G401.6 (cell line): Measurements from ENCODE around the gene ONECUT3.
"Not testable (repeated sequence)": the region's sequence is repeated elsewhere in the genome, so short reads cannot be mapped to it uniquely, and the experiment has no call there.

Experiments
- FAIRE-seq: peaks from 2 replicates; lab custom pipeline; 2012; peaks lifted over from hg19 to GRCh38; lab: Jason Lieb, UNC

Gene ONECUT3

DNA sequence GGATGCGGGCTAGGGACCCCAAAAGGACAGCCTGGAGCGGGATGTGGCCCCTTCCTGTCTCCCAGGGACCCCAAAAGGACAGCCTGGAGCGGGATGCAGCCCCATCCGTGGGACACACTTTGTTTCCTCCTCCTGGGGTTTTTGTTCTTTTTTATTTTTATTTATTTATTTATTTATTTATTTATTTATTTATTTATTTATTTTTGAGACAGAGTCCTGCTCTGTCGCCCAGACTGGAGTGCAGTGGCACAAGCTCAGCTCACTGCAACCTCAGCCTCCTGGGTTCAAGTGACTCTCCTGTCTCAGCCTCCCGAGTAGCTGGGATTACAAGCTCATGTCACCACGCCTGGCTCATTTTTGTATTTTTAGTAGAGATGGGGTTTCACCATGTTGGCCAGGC is 44.0 kb downstream of the ONECUT3 start:
- not testable (repeated sequence) for FAIRE-seq

DNA sequence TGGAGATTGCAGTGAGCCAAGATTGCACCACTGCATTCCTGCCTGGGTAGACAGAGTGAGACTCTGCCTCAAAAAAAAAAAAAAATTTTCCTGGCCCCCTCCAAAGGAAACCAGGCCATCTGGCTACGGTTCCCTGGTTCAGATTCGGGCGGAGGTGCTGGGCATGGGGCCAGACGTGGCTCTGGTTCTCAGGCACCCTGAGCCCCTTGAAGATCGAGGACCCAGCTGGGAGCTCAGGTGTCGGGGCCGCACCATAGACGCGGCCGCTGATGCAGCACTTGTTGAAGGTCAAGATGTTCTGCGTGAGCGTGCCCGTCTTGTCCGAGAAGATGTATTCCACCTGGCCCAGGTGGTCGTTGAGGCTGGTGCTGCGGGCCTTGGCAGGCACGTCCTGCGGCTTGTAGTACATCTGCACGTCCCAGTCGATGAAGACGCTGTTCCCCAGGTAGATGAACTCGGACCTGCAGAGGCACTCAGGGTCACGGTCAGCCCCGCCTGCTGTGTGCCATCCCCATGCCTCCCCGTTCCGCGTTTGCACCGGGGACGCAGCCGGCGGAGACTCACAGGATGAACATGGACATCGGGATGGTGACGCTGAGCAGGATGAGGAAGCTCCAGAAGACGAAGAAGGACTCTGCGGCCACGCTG is 46.5 kb downstream of the ONECUT3 start:
- no peak for FAIRE-seq

DNA sequence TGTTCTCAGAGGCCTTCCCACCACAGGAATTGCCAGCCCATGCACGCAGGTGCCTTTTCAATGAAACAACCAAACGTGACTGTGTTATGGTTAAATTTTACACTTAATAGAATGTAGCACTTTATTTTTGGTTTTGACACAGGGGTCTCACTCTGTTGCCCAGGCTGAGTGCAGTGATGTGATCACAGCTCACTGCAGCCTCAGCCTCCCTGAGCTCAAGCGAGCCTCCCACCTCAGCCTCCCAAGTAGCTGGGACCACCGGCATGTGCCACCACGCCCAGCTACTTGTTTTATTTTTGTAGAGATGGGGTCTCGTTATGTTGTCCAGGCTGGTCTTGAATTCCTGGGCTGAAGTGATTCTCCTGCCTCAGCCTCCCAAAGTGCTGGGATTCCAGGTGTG is 51.6 kb downstream of the ONECUT3 start:
- FAIRE-seq, result no peak

DNA sequence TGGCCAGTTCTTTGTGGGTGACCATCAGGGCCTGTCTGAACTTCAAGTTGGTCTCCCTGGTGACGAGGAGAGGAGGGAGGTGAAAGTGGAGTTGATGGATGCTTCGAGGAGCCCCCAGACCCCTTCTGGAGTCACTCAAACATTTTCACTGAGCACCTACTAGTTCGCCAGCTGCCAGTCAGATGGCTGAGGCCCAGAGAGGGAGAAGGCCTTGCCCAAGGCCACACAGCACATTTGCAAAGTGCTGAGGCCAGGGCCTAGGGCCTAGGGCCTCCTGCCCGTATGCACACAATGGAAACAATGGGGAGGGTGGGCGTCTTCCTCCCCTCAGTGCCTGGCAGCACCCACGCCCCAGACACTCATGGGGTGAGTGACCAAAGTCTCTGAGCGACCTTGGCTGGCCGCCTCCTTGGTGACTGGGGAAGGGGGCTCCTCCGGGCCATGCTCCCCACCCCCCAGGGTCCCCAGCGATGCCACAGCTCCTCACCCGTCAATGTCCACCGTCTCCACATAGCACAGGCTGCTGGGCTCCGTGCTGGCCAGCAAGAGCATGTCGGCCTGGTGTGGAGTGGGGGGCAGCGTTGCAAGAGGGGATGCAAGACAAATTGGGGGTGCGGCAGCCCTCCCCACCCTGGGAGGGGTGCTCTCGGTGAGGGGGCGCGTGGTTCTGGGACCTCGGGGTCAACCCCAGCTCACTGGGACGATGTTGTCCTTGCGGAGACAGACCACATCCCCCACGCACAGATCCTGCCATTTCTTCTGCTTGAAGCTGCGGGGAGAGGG is 52.3 kb downstream of the ONECUT3 start:
- FAIRE-seq, result no peak

DNA sequence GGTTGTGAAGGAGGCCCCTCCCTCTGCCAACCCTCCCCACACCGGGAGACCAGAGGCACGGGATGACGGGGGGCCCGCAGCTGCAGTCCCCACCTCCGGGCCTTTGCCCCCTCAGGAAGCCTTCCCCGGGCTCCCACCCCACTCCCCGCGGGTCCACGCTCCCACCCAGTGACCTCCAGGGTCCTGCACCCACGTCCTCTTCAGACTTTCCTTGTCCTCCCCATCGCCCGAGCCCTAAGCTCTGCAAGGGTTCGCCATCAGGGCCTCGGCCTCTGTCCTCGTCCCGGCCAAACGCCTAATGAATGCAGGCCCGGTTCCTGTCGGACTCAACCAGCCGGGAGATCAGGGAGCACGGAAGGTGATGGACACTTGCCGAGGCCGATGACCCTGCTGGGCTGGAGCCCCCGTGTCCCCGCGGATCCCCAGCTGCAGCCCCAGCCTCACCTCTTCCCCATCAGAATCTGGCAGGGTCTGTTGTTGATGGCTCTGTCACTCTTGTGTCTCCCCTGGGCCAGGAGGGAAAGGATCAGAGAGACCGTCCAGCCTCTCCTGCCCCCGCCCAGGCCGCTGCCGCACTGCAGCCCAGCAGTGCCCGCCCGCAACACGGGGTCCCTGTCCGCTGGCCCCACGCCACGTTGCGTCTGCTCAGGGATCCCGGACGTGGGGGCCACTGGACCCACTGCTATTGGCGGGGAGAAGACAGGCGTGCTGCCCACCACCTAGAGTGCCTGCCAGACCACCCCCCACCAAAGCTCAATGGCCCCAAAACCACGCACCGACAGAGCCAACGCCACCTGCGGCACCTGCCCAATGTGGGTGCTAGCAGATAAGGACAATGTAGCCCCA is 53.1 kb downstream of the ONECUT3 start:
- no peak for FAIRE-seq

DNA sequence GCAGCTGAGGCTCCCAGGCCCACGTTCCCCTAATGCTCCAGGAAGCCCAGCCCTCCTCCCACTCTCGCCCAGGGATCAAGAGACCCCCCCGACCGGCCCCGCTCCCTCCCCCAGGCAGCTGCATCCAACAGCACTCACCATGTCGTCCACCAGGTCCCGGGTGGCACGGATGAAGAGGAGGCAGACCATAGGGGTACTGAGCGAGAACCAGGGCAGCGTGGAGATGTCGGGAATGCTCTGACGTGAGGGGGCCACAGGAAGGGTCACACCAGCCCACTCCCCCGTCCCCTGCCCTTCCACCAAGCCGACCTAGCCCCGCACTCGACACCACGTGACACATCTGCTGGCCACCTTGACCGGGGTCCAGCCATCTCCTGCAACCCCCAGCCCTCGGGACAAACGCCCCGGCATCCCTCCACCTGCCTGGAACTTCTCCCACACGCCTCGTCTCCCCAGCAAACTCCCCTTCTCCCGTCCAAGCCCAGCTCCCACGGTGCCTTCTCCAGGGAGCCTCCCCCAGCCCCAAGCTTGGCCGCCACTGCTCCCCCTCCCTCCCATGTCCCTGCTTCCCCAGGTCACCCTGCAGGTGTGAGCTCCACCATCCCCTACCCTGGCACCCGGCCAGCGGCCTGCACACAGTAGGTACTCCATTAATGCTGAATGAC is 53.9 kb downstream of the ONECUT3 start:
- FAIRE-seq, result no peak

DNA sequence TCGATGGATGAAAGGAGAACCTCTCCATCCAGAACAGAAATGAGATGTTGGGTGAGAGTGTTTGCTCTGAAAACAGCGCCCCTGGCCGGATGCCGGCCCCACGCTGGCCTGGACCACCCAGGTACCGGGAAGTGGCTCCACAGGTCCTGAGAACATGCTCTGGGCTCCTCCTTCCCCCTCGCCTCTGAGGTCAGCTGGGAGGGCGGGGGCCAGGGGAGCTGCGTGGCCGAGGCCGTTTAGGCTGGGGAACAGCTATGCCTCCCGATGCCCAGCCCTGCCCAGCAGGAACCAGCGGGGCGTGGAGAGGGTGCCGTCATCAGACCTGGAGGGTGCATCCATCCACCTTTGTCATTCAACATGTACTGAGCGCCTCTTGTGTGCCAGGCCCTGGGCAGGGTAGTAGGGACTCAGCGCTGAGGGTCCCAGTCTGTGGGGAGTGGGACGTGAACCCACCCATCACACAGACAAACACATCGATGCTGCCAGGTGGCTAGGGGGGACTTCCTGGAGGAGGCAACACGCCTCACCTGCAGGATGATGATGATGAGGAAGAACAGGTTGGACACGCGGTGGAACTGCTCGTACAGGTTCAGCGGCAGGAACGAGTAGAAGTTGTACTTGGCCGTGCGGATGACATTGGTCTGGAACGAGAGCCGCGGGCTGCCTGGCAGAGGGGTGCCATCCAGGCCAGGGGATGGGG is 54.5 kb downstream of the ONECUT3 start:
- FAIRE-seq, result no peak

DNA sequence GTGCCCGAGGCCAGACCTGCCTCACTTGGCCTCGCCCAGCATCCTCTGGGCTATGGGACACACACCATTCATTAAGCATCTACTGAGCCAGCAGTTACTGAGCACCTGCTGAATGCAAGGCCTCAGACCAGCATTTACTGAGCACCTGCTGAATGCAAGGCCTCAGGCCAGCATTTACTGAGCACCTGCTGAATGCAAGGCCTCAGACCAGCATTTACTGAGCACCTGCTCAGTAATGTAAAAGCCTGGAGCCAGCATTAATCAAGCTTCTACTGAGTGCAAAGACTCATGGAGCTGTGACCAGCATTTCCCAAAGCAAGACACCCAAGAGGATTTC is 55.1 kb downstream of the ONECUT3 start:
- FAIRE-seq, result no peak

DNA sequence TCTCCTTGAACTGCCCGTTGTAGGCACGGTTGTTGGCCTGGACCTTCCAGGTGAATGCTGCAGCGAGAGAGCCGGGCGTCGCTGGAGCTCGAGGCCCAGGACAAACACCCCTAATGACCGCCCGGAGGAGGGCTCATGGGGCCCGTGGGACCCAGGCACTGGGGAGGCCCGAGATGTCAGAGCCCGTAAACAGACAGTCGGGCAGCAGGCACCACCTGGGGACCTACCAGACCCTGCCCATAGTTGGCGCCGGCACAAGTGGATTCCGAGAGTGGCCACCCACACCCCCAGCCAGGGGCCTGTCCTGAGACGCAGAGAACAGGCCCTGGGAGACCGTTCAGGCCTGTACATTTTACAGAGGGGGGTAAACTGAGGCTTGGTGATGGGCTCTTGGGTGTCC is 56.4 kb downstream of the ONECUT3 start:
- FAIRE-seq, result no peak

DNA sequence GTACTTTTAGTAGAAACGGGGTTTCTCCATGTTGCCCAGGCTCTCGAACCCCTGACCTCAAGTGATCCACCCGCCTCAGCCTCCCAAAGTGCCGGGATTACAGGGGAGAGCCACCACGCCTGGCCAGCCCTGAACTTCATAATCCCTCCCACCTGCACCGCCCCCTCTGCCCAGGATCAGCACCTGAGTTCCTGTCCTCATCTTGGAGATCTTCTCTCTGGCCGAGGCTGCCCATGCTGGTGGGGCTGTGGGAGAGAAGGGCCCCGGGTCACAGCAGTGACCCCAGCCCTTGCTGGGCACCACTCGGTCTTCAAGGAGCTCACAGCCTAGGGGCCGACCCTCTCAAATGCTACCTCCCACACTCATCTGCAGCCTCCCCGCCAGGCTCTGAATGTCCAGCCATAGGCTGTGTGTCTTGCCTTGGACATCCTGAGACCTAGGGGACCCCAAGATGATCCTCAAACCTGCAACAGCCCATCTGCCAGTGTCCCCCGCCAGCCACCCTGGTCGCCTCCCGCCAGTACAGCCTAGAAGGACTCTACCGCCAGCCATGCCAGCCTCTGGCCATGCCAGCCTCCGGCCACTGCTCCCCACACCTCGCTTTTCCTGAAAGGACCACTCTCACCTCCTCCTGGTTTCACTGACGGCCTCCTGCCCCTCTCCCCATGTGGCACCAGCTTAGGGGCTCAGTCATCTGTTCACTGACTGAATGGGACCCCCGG is 57.3 kb downstream of the ONECUT3 start:
- no peak for FAIRE-seq

DNA sequence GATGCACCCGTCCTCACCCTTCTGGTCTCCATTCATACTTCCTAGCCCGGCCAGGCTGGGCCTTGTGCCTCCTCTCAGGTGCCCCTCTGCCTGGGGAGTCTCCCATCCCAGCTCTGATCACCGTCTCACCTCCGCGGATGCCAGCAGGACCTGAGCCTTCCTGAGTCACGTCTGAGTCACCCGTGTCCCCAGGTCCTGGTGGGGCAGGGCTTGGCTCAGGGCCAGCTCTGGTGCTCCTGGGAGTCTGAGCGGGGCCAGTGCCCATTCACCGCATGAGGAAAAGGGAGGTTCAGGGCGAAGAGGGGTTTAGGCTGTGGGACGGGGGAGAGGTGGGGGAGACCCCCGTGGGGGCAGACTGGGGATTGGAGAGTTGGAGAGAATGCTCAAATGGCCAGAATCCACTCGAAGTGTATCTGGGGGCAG is 58.2 kb downstream of the ONECUT3 start:
- FAIRE-seq, result no peak

DNA sequence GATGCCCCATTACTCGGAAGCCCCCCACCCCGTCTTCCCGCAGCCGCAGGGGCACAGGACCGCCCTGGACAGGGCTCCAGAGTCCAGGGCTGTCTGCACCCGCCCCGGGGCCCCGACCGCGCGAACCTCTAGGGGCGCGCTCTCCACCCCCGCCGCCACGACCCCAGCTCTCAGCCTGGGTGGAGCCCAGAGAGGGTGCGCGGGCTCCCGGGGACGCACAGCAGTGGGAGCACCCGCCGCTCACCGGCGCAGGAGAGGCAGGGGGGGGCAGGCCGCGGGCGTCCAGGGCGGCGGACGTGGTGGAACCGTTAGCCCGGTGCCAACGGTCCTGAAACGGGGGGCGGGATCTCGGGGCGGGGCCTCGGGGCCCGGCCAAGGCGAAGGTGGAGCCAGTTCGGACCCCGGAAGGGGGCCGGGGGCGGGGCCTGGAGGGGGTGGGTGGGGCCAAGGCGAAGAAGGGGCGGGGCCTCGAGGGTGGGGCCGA is 58.7 kb downstream of the ONECUT3 start, which contains the start of gene ATP8B3:
Gene ATP8B3, minus strand, starts transcription at position 335 of the 484 bp plus-strand sequence. CDS start 540 bp downstream, outside the sequence.
- FAIRE-seq, result no peak

DNA sequence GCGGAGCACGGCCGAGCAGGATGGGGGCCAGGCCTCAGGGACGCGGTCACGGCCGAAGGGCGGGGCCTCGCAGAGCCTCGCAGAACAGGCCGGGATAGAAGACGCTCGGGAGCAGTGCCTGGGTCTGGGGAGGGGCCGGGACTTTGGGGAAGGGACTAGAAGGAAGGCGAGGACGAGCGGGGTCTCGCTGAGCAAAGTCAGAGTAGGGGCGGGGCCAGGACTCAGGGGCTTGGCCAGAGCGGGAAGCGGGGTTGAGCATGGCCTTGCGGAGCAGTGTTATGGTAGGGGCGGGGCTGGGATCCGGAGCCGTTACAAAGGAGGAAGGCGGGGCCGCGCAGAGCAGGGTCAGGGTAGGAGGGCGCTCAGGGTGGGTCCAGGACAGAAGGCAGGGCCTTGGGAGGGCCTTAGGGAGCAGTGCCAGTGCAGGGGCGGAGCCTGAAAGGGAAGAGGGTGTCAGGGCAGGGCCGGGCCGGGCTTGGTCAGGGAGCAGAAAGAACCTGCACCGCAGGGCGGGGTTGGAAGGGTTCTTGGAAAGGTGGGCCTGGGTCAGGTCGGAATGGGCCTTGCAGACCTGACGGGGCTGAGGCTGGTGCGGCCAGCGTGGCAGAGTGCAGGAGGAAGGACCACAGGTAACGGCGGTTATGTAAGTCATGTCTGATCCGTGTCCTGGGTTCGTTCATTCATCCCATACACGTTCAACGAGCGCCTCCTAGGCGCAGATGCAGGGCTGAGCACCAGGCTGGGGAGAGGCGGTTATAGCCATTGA is 59.3 kb downstream of the ONECUT3 start:
- FAIRE-seq, result peak; percentile 98

DNA sequence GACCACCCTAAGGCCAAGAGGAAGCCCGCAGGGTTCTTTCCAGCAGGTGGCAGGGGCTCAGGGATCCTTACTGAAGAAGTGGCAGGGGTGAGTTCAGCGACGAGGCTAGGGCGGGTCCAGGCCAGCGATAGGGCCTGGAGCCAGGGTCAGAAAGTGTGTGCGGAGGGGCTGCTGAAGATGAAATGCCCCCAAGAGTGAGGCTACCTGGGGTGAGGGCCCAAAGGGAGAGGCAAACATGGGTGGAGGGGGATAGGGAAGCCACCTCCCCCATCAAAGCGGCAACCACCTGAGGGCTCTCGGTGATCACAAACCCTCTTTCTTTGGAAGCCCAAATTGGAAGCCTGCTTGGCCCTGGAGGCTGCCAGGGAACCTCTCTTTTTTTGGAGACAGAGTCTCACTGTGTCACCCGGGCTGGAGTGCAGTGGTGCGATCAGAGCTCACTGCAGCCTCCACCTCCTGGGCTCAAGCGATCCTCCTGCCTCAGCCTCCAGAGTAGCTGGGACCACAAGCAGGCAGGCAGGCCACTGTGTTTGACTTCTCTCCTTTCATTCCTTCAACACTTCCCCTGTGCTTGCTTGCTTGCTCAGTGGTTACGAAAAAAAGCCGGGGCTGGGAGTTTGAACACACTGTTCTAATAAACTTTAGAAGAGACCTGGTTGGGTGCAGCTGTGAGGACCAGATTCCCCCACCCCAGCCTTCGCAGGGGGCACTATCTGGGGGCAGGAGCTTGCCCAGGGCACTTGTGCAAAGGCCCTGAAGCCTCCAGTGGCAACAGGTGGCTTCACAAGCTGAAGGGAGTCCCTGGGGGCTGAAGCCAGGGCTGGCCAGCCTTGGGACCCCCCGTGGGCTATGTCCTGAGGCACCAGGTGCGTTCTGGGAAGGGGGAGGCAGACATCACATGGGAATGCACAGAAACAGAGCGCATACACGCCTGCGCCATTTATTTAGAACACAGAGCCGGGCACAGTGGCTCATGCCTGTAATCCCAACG is 60.2 kb downstream of the ONECUT3 start:
- FAIRE-seq, result no peak

DNA sequence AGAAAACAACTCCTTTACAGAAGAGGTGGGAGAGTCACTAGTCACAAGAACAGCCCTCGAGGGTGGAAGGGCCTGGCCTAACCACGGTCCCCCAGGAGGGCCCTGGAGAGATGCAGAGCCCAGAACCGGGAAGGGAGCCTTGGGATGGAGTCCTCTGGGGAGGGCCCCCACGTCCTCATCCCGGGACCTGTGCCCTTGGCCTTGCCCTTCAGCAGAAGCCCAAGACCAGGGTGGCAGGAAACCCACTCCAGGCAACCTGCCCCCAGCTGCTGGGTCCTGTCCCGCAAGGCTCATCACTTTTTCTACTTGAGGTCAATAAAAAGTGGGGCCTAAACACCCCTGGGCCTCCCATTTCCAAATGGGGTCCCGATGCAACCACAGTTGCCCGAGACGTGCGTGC is 61.1 kb downstream of the ONECUT3 start:
- FAIRE-seq, result no peak

DNA sequence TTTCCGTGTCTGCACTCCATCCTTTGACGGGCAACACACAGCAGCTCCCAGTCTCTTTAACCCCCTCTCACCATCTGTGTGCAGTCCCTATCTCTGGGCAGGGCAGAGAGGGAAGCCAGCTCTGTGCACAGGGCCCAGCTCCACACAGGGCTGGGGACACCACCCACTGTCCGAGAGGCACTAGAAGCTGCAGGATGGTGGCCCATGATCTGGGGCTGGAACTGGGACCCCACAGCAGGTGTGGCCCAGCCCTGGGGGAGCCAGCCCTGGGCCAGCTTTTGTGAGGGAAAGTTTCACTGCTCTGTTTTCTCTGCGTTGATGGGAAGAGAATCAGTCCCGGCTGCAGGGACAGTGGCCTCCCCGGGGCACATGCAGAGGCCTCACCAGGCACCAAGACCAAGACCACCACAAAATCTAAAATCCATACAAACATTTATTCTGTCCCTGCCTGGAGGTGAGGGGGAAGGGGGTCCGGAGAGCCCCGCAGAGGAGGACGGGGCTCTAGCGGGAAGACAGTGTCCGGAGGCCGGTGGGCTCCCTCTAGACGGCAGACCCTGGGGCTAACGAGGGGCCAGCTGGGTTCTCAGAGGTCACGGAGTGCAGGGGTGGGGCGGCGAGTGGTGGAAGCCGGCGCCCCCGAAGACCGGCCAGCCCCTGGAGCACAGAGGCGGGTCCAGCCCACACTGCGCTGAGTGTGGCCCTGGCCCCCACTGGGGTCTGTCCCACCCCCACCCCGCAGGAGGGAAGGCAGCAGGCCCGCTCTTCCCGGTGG is 61.7 kb downstream of the ONECUT3 start:
- no peak for FAIRE-seq

DNA sequence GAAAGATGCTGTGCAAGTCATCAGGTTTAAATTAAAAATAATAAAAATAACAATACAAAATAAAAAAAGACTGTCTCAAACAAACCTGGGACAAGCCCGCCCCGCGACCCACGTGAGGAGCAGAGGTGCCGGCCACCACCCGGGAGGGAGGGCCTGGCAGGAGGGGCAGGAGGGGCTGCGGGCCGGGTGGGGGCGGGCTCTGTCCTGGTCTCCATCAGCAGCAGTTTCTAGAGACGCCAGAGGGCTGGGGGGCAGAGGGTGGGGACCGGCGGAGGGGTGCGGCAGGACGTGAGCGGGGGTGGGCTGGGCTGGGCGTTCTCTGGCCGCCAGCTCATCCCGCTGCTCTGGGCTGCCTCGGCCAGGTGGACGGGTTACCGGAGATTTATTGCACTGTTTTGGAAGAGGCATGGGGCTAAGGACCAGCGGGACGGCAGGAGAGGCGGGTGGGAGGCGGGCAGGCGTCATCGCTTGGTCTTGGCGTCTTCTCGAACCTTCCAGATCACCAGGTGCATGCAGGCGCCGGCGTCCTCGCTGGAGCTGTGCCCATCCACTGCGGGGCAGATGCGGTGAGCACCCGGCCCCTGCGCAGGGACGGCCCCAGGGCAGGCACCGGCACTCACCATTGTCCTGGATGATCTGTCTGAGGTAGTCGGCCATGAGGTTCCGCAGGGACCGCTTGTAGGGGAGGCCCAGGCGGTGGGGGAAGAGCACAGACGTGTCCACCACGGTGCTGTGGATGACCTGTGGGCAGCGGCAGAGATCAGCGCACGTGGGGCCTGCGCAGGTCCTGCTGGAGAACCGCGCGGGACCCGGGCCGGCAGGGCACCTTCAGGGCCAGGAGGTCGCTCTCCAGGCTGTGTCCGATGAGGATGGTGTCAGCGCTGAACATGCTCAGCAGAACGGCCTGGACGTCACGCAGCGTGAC is 62.6 kb downstream of the ONECUT3 start:
- FAIRE-seq, result no peak
